Karpas-422 (cell line): ENCODE data around the gene HIGD1B. TPM values are rescaled to one million over a fixed set of nuclear protein-coding genes. Genes with fewer than 3 reads are reported as not detected.

Source experiments
- DNase-seq: peaks from one replicate; pipeline ENCODE4 v3.0.0-alpha.2; 2015
- H2AFZ ChIP-seq: fragments of 200-600 bp; sonication (generic); 2 replicates; pipeline ENCODE4 v1.6.1; 2014; ENCODE audit warnings: antibody characterized with exemption, low read length, mixed read lengths
- H3K27ac ChIP-seq: fragments of 200-600 bp; sonication (generic); 2 replicates; pipeline ENCODE4 v1.5.1; 2014; ENCODE audit warnings: mild to moderate bottlenecking, low read length, moderate library complexity
- H3K27me3 ChIP-seq: fragments of 200-600 bp; sonication (generic); 2 replicates; pipeline ENCODE4 v1.6.1; 2014; ENCODE audit warnings: low read length, mixed read lengths
- H3K36me3 ChIP-seq: fragments of 200-600 bp; sonication (generic); 2 replicates; pipeline ENCODE4 v1.6.1; 2014; ENCODE audit warnings: low read length, mixed read lengths; ENCODE audit not compliant: insufficient read depth
- H3K4me1 ChIP-seq: fragments of 200-600 bp; sonication (generic); 2 replicates; pipeline ENCODE4 v1.6.1; 2014; ENCODE audit warnings: mild to moderate bottlenecking, low read length, mixed read lengths
- H3K4me2 ChIP-seq: fragments of 200-600 bp; sonication (generic); 2 replicates; pipeline ENCODE4 v1.6.1; 2014; ENCODE audit warnings: low read length, low read depth, mild to moderate bottlenecking; ENCODE audit not compliant: poor library complexity, severe bottlenecking
- H3K4me3 ChIP-seq: fragments of 200-600 bp; sonication (generic); 2 replicates; pipeline ENCODE4 v1.5.1; 2014; ENCODE audit warnings: mild to moderate bottlenecking, antibody characterized with exemption, low read length, mixed read lengths
- H3K79me2 ChIP-seq: fragments of 200-600 bp; sonication (generic); 2 replicates; pipeline ENCODE4 v1.6.1; 2014; ENCODE audit warnings: mild to moderate bottlenecking, low read length, mixed read lengths
- H3K9ac ChIP-seq: fragments of 200-600 bp; sonication (generic); 2 replicates; pipeline ENCODE4 v1.6.0; 2014; ENCODE audit warnings: low read length
- H3K9me2 ChIP-seq: fragments of 200-600 bp; sonication (generic), shearing (Covaris generic); replicated peaks from 2 replicates; pipeline ENCODE4 v1.6.0; 2014; ENCODE audit warnings: mild to moderate bottlenecking, low read length, moderate library complexity; ENCODE audit not compliant: insufficient read depth
- H3K9me3 ChIP-seq: fragments of 300-700, 200-600 bp; sonication (generic); 2 replicates; pipeline ENCODE4 v1.6.1; 2014; ENCODE audit warnings: low read length, mixed read lengths
- H4K20me1 ChIP-seq: fragments of 200-600 bp; sonication (generic); 2 replicates; pipeline ENCODE4 v1.6.1; 2014; ENCODE audit warnings: mild to moderate bottlenecking, antibody characterized with exemption, low read length, low read depth; ENCODE audit not compliant: insufficient read depth
- total RNA-seq: library from RNA; depleted of rRNA; stranded (reverse); fragments of >200 nt; shearing (Covaris generic); gene quantifications from 2 replicates; pipeline ENCODE4 v1.2.3, GENCODE V29; 2014; ENCODE audit warnings: low replicate concordance

HIGD1B gene
- total RNA-seq, 1 experiment from 2014 or later: not detected

GRCh38 chr17:44830359-44831288 is 17.1 kb upstream of the HIGD1B start:
- Histone ChIP-seq H3K9me3 (no peaks in the 10 kb centered on the region), H2AFZ (no peak overlapping the region), H3K27me3 (no peaks in the 10 kb centered on the region), H3K4me1 (no peaks in the 10 kb centered on the region), H3K9me2 (no peaks in the 10 kb centered on the region), H3K4me3 (no peak overlapping the region), H3K79me2 (no peaks in the 10 kb centered on the region), H4K20me1 (no peaks in the 10 kb centered on the region), H3K9ac (no peak overlapping the region), H3K4me2 (no peak overlapping the region), H3K27ac (no peak overlapping the region), H3K36me3 (no peaks in the 10 kb centered on the region)
- no peak for DNase-seq

DNA sequence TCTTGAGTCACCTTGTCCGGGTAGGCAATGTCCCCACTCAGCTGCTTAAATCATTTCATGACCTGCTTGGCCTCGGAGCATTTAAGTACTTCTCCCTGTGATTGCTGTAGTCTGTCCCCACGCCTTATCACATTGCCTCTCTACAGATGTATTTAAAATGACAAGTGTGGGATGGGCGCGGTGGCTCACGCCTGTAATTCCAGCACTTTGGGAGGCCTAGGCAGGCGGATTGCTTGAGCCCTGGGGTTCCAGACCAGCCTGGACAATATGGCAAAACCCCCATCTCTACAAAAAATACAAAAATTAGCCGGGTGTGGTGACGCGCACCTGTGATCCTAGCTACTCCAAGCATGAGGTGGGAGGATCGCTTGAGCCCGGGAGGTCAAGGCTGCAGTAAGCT is 16.3 kb upstream of the HIGD1B start:
- DNase-seq: no peak
- Histone ChIP-seq H3K27me3 (no peaks in the 10 kb centered on the region), H3K9me3 (no peaks in the 10 kb centered on the region), H3K9ac (no peak overlapping the region), H2AFZ (no peak overlapping the region), H3K36me3 (no peaks in the 10 kb centered on the region), H3K4me1 (no peaks in the 10 kb centered on the region), H4K20me1 (no peaks in the 10 kb centered on the region), H3K4me2 (no peak overlapping the region), H3K27ac (no peak overlapping the region), H3K79me2 (no peaks in the 10 kb centered on the region), H3K4me3 (no peak overlapping the region), H3K9me2 (no peaks in the 10 kb centered on the region)

GRCh38 chr17:44832805-44833204 is 14.9 kb upstream of the HIGD1B start:
- Histone ChIP-seq H3K9me3 (no peaks in the 10 kb centered on the region), H3K36me3 (no peaks in the 10 kb centered on the region), H3K27ac (no peak overlapping the region), H3K9ac (no peak overlapping the region), H4K20me1 (no peaks in the 10 kb centered on the region), H2AFZ (no peak overlapping the region), H3K4me1 (no peaks in the 10 kb centered on the region), H3K27me3 (no peaks in the 10 kb centered on the region), H3K9me2 (no peaks in the 10 kb centered on the region), H3K79me2 (no peaks in the 10 kb centered on the region), H3K4me3 (no peak overlapping the region), H3K4me2 (no peak overlapping the region)
- no peak for DNase-seq

GRCh38 chr17:44837196-44837595 is 10.5 kb upstream of the HIGD1B start:
- H3K9me3 ChIP-seq: no peaks in the 10 kb centered on the region
- H3K9ac ChIP-seq: no peak overlapping the region
- no peaks in the 10 kb centered on the region for H3K79me2 ChIP-seq
- H3K4me2 ChIP-seq: no peak overlapping the region
- H3K36me3 ChIP-seq: no peaks in the 10 kb centered on the region
- DNase-seq: no peak
- no peak overlapping the region for H3K4me3 ChIP-seq
- H3K9me2 ChIP-seq: no peaks in the 10 kb centered on the region
- no peaks in the 10 kb centered on the region for H3K4me1 ChIP-seq
- H3K27me3 ChIP-seq: no peaks in the 10 kb centered on the region
- no peaks in the 10 kb centered on the region for H4K20me1 ChIP-seq
- no peak overlapping the region for H3K27ac ChIP-seq
- no peak overlapping the region for H2AFZ ChIP-seq

DNA sequence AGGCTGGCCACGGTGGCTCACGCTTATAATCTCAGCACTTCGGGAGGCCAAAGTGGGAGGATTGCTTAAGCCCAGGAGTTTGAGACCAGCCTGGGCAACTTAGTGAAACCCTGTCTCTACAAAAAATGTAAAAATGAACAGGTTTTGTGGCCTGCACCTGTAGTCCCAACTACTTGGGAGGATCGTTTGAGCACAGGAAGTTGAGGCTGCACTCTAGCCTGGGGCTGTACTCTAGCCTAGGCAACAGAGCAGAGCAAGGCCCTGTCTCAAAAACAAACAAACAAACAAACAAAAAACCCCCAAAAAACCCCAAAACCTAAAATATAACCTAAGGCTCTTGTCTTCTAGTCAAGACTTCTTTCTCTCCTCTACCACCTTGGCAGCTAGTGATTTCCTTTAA is 7.4 kb upstream of the HIGD1B start:
- no peaks in the 10 kb centered on the region for H3K36me3 ChIP-seq
- no peak for DNase-seq
- no peaks in the 10 kb centered on the region for H3K9me3 ChIP-seq
- no peaks in the 10 kb centered on the region for H3K9me2 ChIP-seq
- no peak overlapping the region for H3K4me3 ChIP-seq
- H3K27ac ChIP-seq: no peak overlapping the region
- H3K4me2 ChIP-seq: no peak overlapping the region
- no peak overlapping the region for H2AFZ ChIP-seq
- H3K79me2 ChIP-seq: no peaks in the 10 kb centered on the region
- no peak overlapping the region for H3K9ac ChIP-seq
- H3K27me3 ChIP-seq: no peaks in the 10 kb centered on the region
- no peaks in the 10 kb centered on the region for H3K4me1 ChIP-seq
- 0 out of 2 replicates have a peak, but pooled peaks cover 2% of the 10 kb centered on the region for H4K20me1 ChIP-seq

GRCh38 chr17:44840936-44841335 is 6.7 kb upstream of the HIGD1B start:
- no peaks in the 10 kb centered on the region for H3K27me3 ChIP-seq
- H3K9me3 ChIP-seq: no peaks in the 10 kb centered on the region
- no peaks in the 10 kb centered on the region for H3K79me2 ChIP-seq
- no peak overlapping the region for H3K27ac ChIP-seq
- no peaks in the 10 kb centered on the region for H3K36me3 ChIP-seq
- no peak overlapping the region for H2AFZ ChIP-seq
- H3K4me3 ChIP-seq: no peak overlapping the region
- no peaks in the 10 kb centered on the region for H3K9me2 ChIP-seq
- DNase-seq: no peak
- 0 out of 2 replicates have a peak, but pooled peaks cover 3% of the 10 kb centered on the region for H4K20me1 ChIP-seq
- no peaks in the 10 kb centered on the region for H3K4me1 ChIP-seq
- H3K4me2 ChIP-seq: no peak overlapping the region
- no peak overlapping the region for H3K9ac ChIP-seq

DNA sequence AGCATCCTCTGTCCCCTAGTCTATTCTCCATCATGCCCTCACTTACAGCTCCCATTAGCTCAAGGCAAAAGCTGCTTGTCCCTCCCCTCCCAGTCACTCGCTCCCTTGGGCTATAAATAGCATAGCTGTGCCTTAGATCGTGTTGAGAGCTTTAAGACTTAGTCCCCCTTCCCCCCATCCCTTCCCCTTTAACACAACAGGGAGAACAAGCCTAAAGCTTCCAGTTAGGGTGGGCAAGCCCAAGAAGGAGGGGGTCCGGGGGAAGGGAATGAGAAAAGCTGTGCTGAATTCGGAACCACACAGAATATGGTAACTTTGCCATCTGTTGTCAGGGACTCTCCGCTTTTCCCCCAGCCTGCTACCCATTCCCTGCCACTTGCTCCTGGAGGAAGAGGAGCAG is 4.9 kb upstream of the HIGD1B start:
- no peak overlapping the region for H3K4me2 ChIP-seq
- no peak overlapping the region for H3K4me3 ChIP-seq

GRCh38 chr17:44844390-44844830 is 3.3 kb upstream of the HIGD1B start:
- Histone ChIP-seq H3K9me2 (no peaks in the 10 kb centered on the region), H3K9ac (no peak overlapping the region), H3K27ac (no peak overlapping the region), H3K4me2 (no peak overlapping the region), H3K4me3 (no peak overlapping the region), H3K27me3 (no peaks in the 10 kb centered on the region), H2AFZ (no peak overlapping the region), H3K79me2 (no peaks in the 10 kb centered on the region), H4K20me1 (0 out of 2 replicates have a peak, but pooled peaks cover 3% of the 10 kb centered on the region), H3K36me3 (no peaks in the 10 kb centered on the region), H3K9me3 (no peaks in the 10 kb centered on the region), H3K4me1 (no peaks in the 10 kb centered on the region)
- DNase-seq: no peak

More for the DNA sequence above, 4.9 kb upstream of the HIGD1B start:
- H3K79me2 ChIP-seq: no peaks in the 10 kb centered on the region
- H3K9me3 ChIP-seq: no peaks in the 10 kb centered on the region
- no peak overlapping the region for H2AFZ ChIP-seq
- no peaks in the 10 kb centered on the region for H3K27me3 ChIP-seq
- H3K9ac ChIP-seq: no peak overlapping the region
- H3K36me3 ChIP-seq: no peaks in the 10 kb centered on the region
- H3K4me1 ChIP-seq: no peaks in the 10 kb centered on the region
- 0 out of 2 replicates have a peak, but pooled peaks cover 3% of the 10 kb centered on the region for H4K20me1 ChIP-seq
- no peak for DNase-seq
- H3K9me2 ChIP-seq: no peaks in the 10 kb centered on the region
- no peak overlapping the region for H3K27ac ChIP-seq
